GM12875 (cell line): ENCODE measurements around the gene CARD14.
"Not testable (repeated sequence)": the region's sequence is repeated elsewhere in the genome, so short reads cannot be mapped to it uniquely, and the experiment has no call there.

Experiments used
- H3K4me3 ChIP-seq: one replicate; pipeline ENCODE4 v1.5.1; 2011; ENCODE audit warnings: low read depth, low read length, control low read depth
- TF ChIP-seq, protein P1 (sequence below): IDR thresholded peaks from 2 replicates; pipeline ENCODE4 v1.5.1; 2011; ENCODE audit warnings: low read depth, mild to moderate bottlenecking, control low read depth, inconsistent platforms, low read length, moderate library complexity, borderline replicate concordance; ENCODE audit not compliant: insufficient read depth

Gene CARD14

GRCh38 chr17:80233202-80233601 is 63.4 kb downstream of the CARD14 start:
- TF ChIP-seq, protein P1, sequence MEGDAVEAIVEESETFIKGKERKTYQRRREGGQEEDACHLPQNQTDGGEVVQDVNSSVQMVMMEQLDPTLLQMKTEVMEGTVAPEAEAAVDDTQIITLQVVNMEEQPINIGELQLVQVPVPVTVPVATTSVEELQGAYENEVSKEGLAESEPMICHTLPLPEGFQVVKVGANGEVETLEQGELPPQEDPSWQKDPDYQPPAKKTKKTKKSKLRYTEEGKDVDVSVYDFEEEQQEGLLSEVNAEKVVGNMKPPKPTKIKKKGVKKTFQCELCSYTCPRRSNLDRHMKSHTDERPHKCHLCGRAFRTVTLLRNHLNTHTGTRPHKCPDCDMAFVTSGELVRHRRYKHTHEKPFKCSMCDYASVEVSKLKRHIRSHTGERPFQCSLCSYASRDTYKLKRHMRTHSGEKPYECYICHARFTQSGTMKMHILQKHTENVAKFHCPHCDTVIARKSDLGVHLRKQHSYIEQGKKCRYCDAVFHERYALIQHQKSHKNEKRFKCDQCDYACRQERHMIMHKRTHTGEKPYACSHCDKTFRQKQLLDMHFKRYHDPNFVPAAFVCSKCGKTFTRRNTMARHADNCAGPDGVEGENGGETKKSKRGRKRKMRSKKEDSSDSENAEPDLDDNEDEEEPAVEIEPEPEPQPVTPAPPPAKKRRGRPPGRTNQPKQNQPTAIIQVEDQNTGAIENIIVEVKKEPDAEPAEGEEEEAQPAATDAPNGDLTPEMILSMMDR: no peak
- no peak overlapping the region for H3K4me3 ChIP-seq

DNA sequence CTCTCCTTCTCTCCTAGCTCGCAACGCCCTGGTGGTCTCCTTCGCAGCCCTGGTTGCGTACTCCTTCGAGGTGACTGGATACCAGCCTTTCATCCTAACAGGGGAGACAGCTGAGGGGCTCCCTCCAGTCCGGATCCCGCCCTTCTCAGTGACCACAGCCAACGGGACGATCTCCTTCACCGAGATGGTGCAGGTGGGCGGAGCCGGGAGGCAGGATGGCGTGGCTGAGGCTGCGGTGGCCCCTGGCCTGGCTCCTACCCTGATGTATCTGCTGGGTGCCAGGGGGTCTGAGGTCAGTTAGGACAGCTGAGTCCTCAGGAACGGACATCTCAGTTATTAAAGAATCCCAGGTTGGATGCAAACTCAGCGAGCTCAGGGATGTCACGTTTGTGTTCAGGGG is 67.1 kb downstream of the CARD14 start:
- TF ChIP-seq, protein P1: no peak
- no peak overlapping the region for H3K4me3 ChIP-seq

GRCh38 chr17:80237386-80237785 is 67.6 kb downstream of the CARD14 start:
- no peak overlapping the region for H3K4me3 ChIP-seq
- TF ChIP-seq, protein P1: no peak

GRCh38 chr17:80242505-80242904 is 72.7 kb downstream of the CARD14 start:
- H3K4me3 ChIP-seq: no peak overlapping the region
- TF ChIP-seq, protein P1: no peak

GRCh38 chr17:80243526-80244433 is 74.0 kb downstream of the CARD14 start:
- H3K4me3 ChIP-seq: no peak overlapping the region
- TF ChIP-seq, protein P1: no peak

GRCh38 chr17:80244448-80244847 is 74.6 kb downstream of the CARD14 start:
- H3K4me3 ChIP-seq: not testable (repeated sequence)

- TF ChIP-seq, protein P1: no peak
- no peak overlapping the region for H3K4me3 ChIP-seq
Measured at GRCh38 chr17:80244871-80245509, 75.2 kb downstream of the CARD14 start.
